ENCODE data around the gene OR2T11. TPM values are rescaled to one million over a fixed set of nuclear protein-coding genes. Genes with fewer than 3 reads are reported as not detected.

OR2T11 gene
- total RNA-seq, 1 experiment from 2014 or later, result not detected

GRCh38 chr1:248630551-248630950 lies 4.3 kb downstream of the OR2T11 start:
- Histone ChIP-seq H3K4me1 (ENCODE audit: insufficient read depth, low read length) (no peaks in the 10 kb centered on the region), H3K9ac (ENCODE audit: low read length) (no peak overlapping the region), H3K79me2 (ENCODE audit: low read length) (no peaks in the 10 kb centered on the region), H3K4me3 (ENCODE audit: low read length) (no peak overlapping the region), H3K9me2 (replicated peaks; ENCODE audit: low read length) (no peaks in the 10 kb centered on the region), H3K9me3 (ENCODE audit: low read length) (no peaks in the 10 kb centered on the region), H3K4me2 (ENCODE audit: low read length) (no peak overlapping the region), H3F3A (ENCODE audit: low read length, unreplicated experiment) (no peaks in the 10 kb centered on the region), H3K27me3 (ENCODE audit: low read length) (0 out of 2 replicates have a peak, but pooled peaks cover 6% of the 10 kb centered on the region), H3K27ac (ENCODE audit: low read length) (no peak overlapping the region), H4K20me1 (ENCODE audit: low read length) (no peaks in the 10 kb centered on the region), H2AFZ (ENCODE audit: low read length) (no peak overlapping the region), H3K36me3 (ENCODE audit: low read depth, low read length) (no peaks in the 10 kb centered on the region)
- DNase-seq (no peak), ATAC-seq (no peak)
- BruUV-seq (replicated peaks), result no TSS peak
- TF ChIP-seq EZH2 (IDR thresholded peaks at IDR 0.05; ENCODE audit: low read length, unreplicated experiment) (no peak), EZH2phosphoT487 (IDR thresholded peaks at IDR 0.05; ENCODE audit: borderline replicate concordance, low read length) (no peak), CTCF (conservative IDR thresholded peaks at IDR 0.05; ENCODE audit: low read depth, low read length) (no peak)
- ChIA-PET CTCF (no interaction called here), POLR2A (ENCODE audit: unreplicated experiment) (no interaction called here)
- intact Hi-C loops (cut with micrococcal nuclease), result no loop called here

GRCh38 chr1:248627971-248628844 lies 6.7 kb downstream of the OR2T11 start:
- no peaks in the 10 kb centered on the region for H3K9me2 ChIP-seq (replicated peaks; ENCODE audit: low read length)
- H3K27me3 ChIP-seq (ENCODE audit: low read length), result 0 out of 2 replicates have a peak, but pooled peaks cover 12% of the 10 kb centered on the region
- H3K4me3 ChIP-seq (ENCODE audit: low read length), result no peak overlapping the region
- no peak overlapping the region for H3K27ac ChIP-seq (ENCODE audit: low read length)
- H3F3A ChIP-seq (ENCODE audit: low read length, unreplicated experiment), result no peaks in the 10 kb centered on the region
- no peaks in the 10 kb centered on the region for H3K79me2 ChIP-seq (ENCODE audit: low read length)
- no peak for DNase-seq
- ATAC-seq, result no peak
- intact Hi-C loops (cut with micrococcal nuclease), result no loop called here
- no peak for TF ChIP-seq EZH2phosphoT487 (IDR thresholded peaks at IDR 0.05; ENCODE audit: borderline replicate concordance, low read length)
- TF ChIP-seq CTCF (conservative IDR thresholded peaks at IDR 0.05; ENCODE audit: low read depth, low read length), result no peak
- TF ChIP-seq EZH2 (IDR thresholded peaks at IDR 0.05; ENCODE audit: low read length, unreplicated experiment), result no peak
- H3K9ac ChIP-seq (ENCODE audit: low read length), result no peak overlapping the region
- no TSS peak for BruUV-seq (replicated peaks)
- H3K4me2 ChIP-seq (ENCODE audit: low read length), result no peak overlapping the region
- no peaks in the 10 kb centered on the region for H4K20me1 ChIP-seq (ENCODE audit: low read length)
- ChIA-PET POLR2A (ENCODE audit: unreplicated experiment) (no interaction called here), CTCF (no interaction called here)
- H3K9me3 ChIP-seq (ENCODE audit: low read length), result no peaks in the 10 kb centered on the region
- H2AFZ ChIP-seq (ENCODE audit: low read length), result no peak overlapping the region
- no peaks in the 10 kb centered on the region for H3K36me3 ChIP-seq (ENCODE audit: low read depth, low read length)
- no peaks in the 10 kb centered on the region for H3K4me1 ChIP-seq (ENCODE audit: insufficient read depth, low read length)

GRCh38 chr1:248625971-248626370 lies 8.9 kb downstream of the OR2T11 start:
- no peaks in the 10 kb centered on the region for H3K9me3 ChIP-seq (ENCODE audit: low read length)
- H3K4me1 ChIP-seq (ENCODE audit: insufficient read depth, low read length), result no peaks in the 10 kb centered on the region
- intact Hi-C loops (cut with micrococcal nuclease), result no loop called here
- no peak overlapping the region for H3K4me3 ChIP-seq (ENCODE audit: low read length)
- H3K27me3 ChIP-seq (ENCODE audit: low read length), result 0 out of 2 replicates have a peak, but pooled peaks cover 12% of the 10 kb centered on the region
- no peaks in the 10 kb centered on the region for H3F3A ChIP-seq (ENCODE audit: low read length, unreplicated experiment)
- H3K9me2 ChIP-seq (replicated peaks; ENCODE audit: low read length), result no peaks in the 10 kb centered on the region
- H3K79me2 ChIP-seq (ENCODE audit: low read length), result no peaks in the 10 kb centered on the region
- DNase-seq (no peak), ATAC-seq (no peak)
- no TSS peak for BruUV-seq (replicated peaks)
- no peak for TF ChIP-seq EZH2 (IDR thresholded peaks at IDR 0.05; ENCODE audit: low read length, unreplicated experiment)
- TF ChIP-seq EZH2phosphoT487 (IDR thresholded peaks at IDR 0.05; ENCODE audit: borderline replicate concordance, low read length), result no peak
- TF ChIP-seq CTCF (conservative IDR thresholded peaks at IDR 0.05; ENCODE audit: low read depth, low read length), result no peak
- no peak overlapping the region for H3K27ac ChIP-seq (ENCODE audit: low read length)
- H3K36me3 ChIP-seq (ENCODE audit: low read depth, low read length), result no peaks in the 10 kb centered on the region
- H3K9ac ChIP-seq (ENCODE audit: low read length), result no peak overlapping the region
- H3K4me2 ChIP-seq (ENCODE audit: low read length), result no peak overlapping the region
- ChIA-PET CTCF (no interaction called here), POLR2A (ENCODE audit: unreplicated experiment) (no interaction called here)
- H2AFZ ChIP-seq (ENCODE audit: low read length), result no peak overlapping the region
- H4K20me1 ChIP-seq (ENCODE audit: low read length), result no peaks in the 10 kb centered on the region
